ENCODE results near the gene C3orf20.

The C3orf20 gene

GRCh38 chr3:14674841-14675240, at the start of gene C3orf20:
Gene C3orf20, plus strand, starts transcription at chr3:14675141. Its CDS starts 7,573 bp downstream, at chr3:14682714.
- TF ChIP-seq CTCF (conservative IDR thresholded peaks at IDR 0.05; ENCODE audit: control insufficient read depth, insufficient read depth, low read depth, low read length) = no peak
- no peak for DNase-seq (ENCODE audit: low read depth)
- no peak within 1 kb of the TSS for H3K4me3 ChIP-seq (ENCODE audit: control insufficient read depth, low read depth, low read length)

DNA sequence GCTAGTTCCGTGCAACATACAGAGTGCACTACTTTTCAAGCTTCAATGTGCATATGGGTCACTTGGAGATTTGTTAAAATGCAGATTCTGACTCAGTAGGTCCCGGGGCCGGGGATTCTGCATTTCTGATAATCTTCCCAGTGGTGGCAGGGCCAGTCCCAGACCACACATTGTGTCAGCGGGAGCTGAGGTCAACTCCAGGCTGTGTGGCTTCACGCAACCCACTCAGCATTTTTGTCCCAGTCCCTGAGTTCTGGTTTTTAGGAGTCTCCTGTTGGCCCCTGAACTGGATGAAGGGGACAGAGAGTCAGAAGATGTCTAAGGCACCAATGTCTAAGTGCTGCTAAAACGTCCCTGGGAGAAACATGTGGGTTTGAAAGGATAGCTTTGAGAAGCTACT, 49.5 kb upstream of the C3orf20 start:
- H3K4me3 ChIP-seq (ENCODE audit: control insufficient read depth, low read depth, low read length) = no peak overlapping the region
- DNase-seq (ENCODE audit: low read depth) = no peak
- TF ChIP-seq CTCF (conservative IDR thresholded peaks at IDR 0.05; ENCODE audit: control insufficient read depth, insufficient read depth, low read depth, low read length) = no peak

- DNase-seq (ENCODE audit: low read depth) = no peak
- no peak for TF ChIP-seq CTCF (conservative IDR thresholded peaks at IDR 0.05; ENCODE audit: control insufficient read depth, insufficient read depth, low read depth, low read length)
- H3K4me3 ChIP-seq (ENCODE audit: control insufficient read depth, low read depth, low read length) = no peak overlapping the region
Observed at GRCh38 chr3:14627815-14628214, 47.1 kb upstream of the C3orf20 start.

- TF ChIP-seq CTCF (conservative IDR thresholded peaks at IDR 0.05; ENCODE audit: control insufficient read depth, insufficient read depth, low read depth, low read length) = no peak
- DNase-seq (ENCODE audit: low read depth) = no peak
- H3K4me3 ChIP-seq (ENCODE audit: control insufficient read depth, low read depth, low read length) = no peak overlapping the region
Observed at GRCh38 chr3:14628406-14628805, 46.5 kb upstream of the C3orf20 start.

DNA sequence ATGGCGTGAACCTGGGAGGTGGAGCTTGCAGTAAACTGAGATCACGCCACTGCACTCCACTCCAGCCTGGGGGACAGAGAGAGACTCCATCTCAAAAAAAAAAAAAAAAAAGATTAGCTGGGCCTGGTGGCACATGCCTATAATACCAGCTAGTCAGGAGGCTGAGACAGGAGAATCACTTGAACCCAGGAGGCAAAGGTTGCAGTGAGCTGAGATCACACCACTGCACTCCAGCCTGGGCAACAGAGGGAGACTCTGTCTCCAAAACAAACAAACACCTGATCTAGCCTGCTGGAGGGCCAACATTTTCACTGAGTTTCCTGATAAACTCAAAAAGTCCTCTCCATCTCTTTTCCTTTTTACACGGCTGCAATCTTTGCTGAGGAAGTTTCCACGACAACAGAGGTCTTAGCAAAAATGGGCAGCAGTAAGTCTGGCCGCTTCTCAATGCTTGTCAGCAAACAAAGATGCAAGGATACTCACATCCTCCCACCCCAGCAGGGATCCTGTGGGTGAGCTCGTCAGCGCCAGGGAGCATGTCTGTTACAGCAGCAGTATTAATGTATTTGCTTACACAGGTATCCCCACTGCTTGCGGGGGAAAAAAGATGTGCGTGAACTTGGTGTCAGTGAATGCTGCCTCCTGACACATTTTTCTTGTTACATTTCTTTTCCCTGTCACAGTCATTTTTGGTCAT, 44.4 kb upstream of the C3orf20 start:
- TF ChIP-seq CTCF (conservative IDR thresholded peaks at IDR 0.05; ENCODE audit: control insufficient read depth, insufficient read depth, low read depth, low read length) = no peak
- no peak for DNase-seq (ENCODE audit: low read depth)

DNA sequence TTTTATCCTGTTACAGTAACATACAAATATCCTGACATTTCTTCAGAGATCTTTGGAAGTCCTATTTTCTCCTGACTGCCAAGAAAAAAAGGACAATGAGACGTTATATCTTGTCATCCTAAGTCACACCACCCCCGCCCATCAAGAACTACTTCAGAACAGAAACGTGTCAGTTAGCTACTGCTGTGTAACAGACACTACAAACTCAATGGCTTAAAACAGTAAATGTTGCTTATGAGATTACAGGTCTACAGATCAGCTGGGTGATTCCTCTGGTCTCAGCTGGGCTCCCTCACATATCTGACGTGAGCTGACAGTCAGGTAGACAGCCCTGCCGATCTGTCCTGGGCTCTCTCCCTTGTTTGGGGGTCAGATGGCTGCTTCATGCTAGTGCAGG, 43.8 kb upstream of the C3orf20 start:
- TF ChIP-seq CTCF (conservative IDR thresholded peaks at IDR 0.05; ENCODE audit: control insufficient read depth, insufficient read depth, low read depth, low read length) = no peak
- no peak for DNase-seq (ENCODE audit: low read depth)
- no peak overlapping the region for H3K4me3 ChIP-seq (ENCODE audit: control insufficient read depth, low read depth, low read length)

More for the DNA sequence above, 44.4 kb upstream of the C3orf20 start:
- no peak overlapping the region for H3K4me3 ChIP-seq (ENCODE audit: control insufficient read depth, low read depth, low read length)

All from fibroblast of mammary gland (primary cell).